ENCODE measurements around the gene THAP8. TPM values are rescaled to one million over a fixed set of nuclear protein-coding genes. Genes with fewer than 3 reads are reported as not detected.

The THAP8 gene
- polyA plus RNA-seq, 3 donors: 2.4 to 6.0 (median 3.1) TPM

DNA sequence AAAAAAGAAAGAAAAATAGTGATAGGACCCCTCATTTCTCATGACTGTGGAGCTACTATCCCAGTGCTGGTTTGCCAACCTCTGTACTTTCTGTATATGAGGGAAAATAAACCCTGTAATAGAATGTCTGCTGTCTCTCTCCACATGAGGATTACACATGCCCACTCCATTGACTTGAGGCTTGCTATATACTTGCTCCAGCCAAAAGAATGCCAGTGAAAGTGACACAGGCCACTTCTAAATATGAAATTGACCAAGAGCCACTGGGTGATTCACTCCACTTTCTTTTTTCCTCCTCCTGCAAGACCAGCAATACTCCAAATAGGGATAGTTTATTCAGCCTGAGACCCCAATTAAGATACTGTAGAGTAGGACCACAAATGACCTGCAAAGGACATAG, 6.2 kb downstream of the THAP8 start:
- no peaks in the 10 kb centered on the region for H3K9me3 Mint-ChIP-seq

DNA sequence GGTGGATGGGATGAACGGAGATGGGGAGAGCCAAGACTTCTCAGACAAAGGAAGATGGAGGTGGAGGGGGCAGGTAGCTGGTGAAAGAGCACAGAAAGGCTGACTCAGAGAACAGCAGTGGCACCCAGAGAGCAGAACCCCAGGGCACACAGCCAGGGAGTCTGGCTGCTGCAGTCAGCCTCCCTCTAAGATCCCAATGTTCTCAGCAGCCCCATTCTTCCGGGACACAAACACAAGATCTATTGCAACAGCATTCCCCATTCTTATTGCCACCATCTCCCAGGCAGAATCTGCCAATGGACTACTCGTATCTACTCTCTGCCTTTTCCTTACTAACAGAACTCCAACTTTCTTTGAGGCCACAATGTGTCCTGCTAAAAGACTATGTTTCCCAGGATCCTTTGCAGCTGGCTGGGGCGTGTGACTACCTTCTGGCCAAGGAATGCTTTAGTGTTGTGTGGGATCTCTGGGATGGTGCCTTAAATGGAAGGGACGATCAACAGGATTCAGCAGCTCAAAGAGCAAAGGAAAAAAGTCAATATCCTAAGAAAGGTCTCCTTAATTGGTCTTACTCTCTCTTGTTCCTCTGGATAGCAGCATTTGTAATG, 7.5 kb downstream of the THAP8 start:
- 96% methylated on average over 3 of the region's 5 CpGs for WGBS (ENCODE audit: insufficient coverage)
- DNase-seq: no peak
- no peak overlapping the region for H3K27ac Mint-ChIP-seq
- no peaks in the 10 kb centered on the region for H3K79me2 ChIP-seq (ENCODE audit: insufficient read depth, low read length)
- no peaks in the 10 kb centered on the region for H3K27me3 Mint-ChIP-seq (ENCODE audit: low read depth in 3 of 3)
- no peaks in the 10 kb centered on the region for H3K36me3 ChIP-seq (replicated peaks in 1 of 2; ENCODE audit: control insufficient read depth in 1 of 2, insufficient read depth in 2 of 2, low read length in 2 of 2)
- intact Hi-C loops (cut with micrococcal nuclease): no loop called here
- no peak overlapping the region for H3K4me2 ChIP-seq (replicated peaks; ENCODE audit: extremely low read depth, low read length, poor library complexity, severe bottlenecking)
- H3K27me3 ChIP-seq (ENCODE audit: control insufficient read depth in 2 of 2, insufficient read depth in 2 of 2, low read length in 2 of 2): no peaks in the 10 kb centered on the region
- no peak overlapping the region for H3K27ac ChIP-seq (ENCODE audit: low read depth in 1 of 2, low read length in 2 of 2)
- no peaks in the 10 kb centered on the region for H4K20me1 ChIP-seq (ENCODE audit: insufficient read depth, low read length)
- H2AFZ ChIP-seq (ENCODE audit: insufficient read depth, low read depth, low read length, poor library complexity, severe bottlenecking): no peak overlapping the region
- H3K4me3 ChIP-seq (replicated peaks in 1 of 3; ENCODE audit: low read depth in 2 of 3, low read length in 3 of 3): no peak overlapping the region
- peaks cover 4% of the 10 kb centered on the region for H3K4me1 Mint-ChIP-seq
- H3K4me3 Mint-ChIP-seq: no peak overlapping the region
- H3K4me1 ChIP-seq (ENCODE audit: control insufficient read depth in 1 of 2, insufficient read depth in 2 of 2, low read length in 2 of 2): no peaks in the 10 kb centered on the region
- H3K9me3 ChIP-seq (replicated peaks in 1 of 2; ENCODE audit: control insufficient read depth in 1 of 2, insufficient read depth in 1 of 2, low read length in 2 of 2): no peaks in the 10 kb centered on the region
- no peaks in the 10 kb centered on the region for H3K36me3 Mint-ChIP-seq
- no peak overlapping the region for H3K9ac ChIP-seq (ENCODE audit: insufficient read depth, low read length, poor library complexity, severe bottlenecking)
- no peaks in the 10 kb centered on the region for H3K9me3 Mint-ChIP-seq
- TF ChIP-seq, protein P1, sequence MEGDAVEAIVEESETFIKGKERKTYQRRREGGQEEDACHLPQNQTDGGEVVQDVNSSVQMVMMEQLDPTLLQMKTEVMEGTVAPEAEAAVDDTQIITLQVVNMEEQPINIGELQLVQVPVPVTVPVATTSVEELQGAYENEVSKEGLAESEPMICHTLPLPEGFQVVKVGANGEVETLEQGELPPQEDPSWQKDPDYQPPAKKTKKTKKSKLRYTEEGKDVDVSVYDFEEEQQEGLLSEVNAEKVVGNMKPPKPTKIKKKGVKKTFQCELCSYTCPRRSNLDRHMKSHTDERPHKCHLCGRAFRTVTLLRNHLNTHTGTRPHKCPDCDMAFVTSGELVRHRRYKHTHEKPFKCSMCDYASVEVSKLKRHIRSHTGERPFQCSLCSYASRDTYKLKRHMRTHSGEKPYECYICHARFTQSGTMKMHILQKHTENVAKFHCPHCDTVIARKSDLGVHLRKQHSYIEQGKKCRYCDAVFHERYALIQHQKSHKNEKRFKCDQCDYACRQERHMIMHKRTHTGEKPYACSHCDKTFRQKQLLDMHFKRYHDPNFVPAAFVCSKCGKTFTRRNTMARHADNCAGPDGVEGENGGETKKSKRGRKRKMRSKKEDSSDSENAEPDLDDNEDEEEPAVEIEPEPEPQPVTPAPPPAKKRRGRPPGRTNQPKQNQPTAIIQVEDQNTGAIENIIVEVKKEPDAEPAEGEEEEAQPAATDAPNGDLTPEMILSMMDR (IDR thresholded peaks at IDR 0.05): no peak

More for the DNA sequence above, 6.2 kb downstream of the THAP8 start:
- TF ChIP-seq, protein P1 (IDR thresholded peaks at IDR 0.05): no peak
- no peak overlapping the region for H3K9ac ChIP-seq (ENCODE audit: insufficient read depth, low read length, poor library complexity, severe bottlenecking)
- H4K20me1 ChIP-seq (ENCODE audit: insufficient read depth, low read length): no peaks in the 10 kb centered on the region
- intact Hi-C loops (cut with micrococcal nuclease): no loop called here
- Mint-ChIP-seq H3K4me1 (no peaks in the 10 kb centered on the region), H3K4me3 (no peak overlapping the region), H3K27me3 (ENCODE audit: low read depth in 3 of 3) (no peaks in the 10 kb centered on the region), H3K36me3 (no peaks in the 10 kb centered on the region), H3K27ac (no peak overlapping the region)
- H3K4me2 ChIP-seq (replicated peaks; ENCODE audit: extremely low read depth, low read length, poor library complexity, severe bottlenecking): no peak overlapping the region
- no peaks in the 10 kb centered on the region for H3K79me2 ChIP-seq (ENCODE audit: insufficient read depth, low read length)
- H3K4me1 ChIP-seq (ENCODE audit: control insufficient read depth in 1 of 2, insufficient read depth in 2 of 2, low read length in 2 of 2): no peaks in the 10 kb centered on the region
- H3K9me3 ChIP-seq (replicated peaks in 1 of 2; ENCODE audit: control insufficient read depth in 1 of 2, insufficient read depth in 1 of 2, low read length in 2 of 2): no peaks in the 10 kb centered on the region
- no peaks in the 10 kb centered on the region for H3K27me3 ChIP-seq (ENCODE audit: control insufficient read depth in 2 of 2, insufficient read depth in 2 of 2, low read length in 2 of 2)
- H3K27ac ChIP-seq (ENCODE audit: low read depth in 1 of 2, low read length in 2 of 2): no peak overlapping the region
- no peak overlapping the region for H3K4me3 ChIP-seq (replicated peaks in 1 of 3; ENCODE audit: low read depth in 2 of 3, low read length in 3 of 3)
- no peak overlapping the region for H2AFZ ChIP-seq (ENCODE audit: insufficient read depth, low read depth, low read length, poor library complexity, severe bottlenecking)
- no peaks in the 10 kb centered on the region for H3K36me3 ChIP-seq (replicated peaks in 1 of 2; ENCODE audit: control insufficient read depth in 1 of 2, insufficient read depth in 2 of 2, low read length in 2 of 2)
- no peak for DNase-seq

Data from CD14-positive monocyte (primary cell).